Measurements from ENCODE around the gene ATG13. TPM values are rescaled to one million over a fixed set of nuclear protein-coding genes. Genes with fewer than 3 reads are reported as not detected.
A peak's percentile ranks its signal among the peaks of the same experiment; 100 is the strongest.

ATG13 gene
- total and polyA plus RNA-seq, 2 of the 8 experiments (the other 6 are each of a cell fraction or from before 2014, with no cell fraction given) = 65.0 to 77.4 TPM

DNA sequence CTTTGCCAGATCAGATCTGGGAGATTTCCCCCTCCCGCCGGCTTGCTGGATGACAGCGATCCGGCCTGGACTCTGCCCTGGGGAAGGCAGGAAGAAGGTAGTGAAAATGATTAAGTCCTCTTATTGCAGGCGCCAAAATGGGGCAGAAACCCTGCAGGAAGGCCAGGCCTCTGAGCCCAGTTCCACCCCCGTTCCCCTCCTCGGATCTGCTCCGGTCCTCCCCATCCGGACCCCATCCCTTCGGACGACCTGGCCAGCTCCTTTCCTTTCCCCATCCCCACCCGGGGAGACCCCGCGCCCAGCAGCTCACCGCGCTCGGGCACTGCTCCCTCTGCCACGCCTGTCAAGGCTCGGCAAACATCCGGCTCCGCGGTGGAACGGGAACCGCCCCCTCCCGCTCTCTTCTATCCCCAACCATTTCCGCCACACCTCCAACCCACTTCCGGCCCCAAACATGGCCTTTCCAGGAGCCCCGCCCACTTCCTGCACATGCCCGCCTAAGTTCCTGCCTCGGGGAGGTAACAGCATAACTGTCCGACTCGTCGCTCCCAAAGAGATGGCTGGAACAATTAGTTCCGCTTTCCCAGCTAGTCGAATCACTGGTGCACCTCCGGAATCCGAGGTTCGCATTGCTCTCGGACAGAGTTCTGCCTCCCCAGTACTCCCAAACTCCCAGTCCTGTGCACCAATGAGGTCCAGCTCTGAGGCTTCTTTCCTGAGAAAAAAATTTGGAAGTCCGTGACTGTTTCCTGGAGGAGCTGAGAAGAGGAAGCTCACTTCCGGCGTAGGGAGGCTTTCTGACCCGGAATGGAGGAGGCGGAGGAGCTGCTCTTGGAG, 83.1 kb downstream of the ATG13 start, which contains the start of the genes ARHGAP1 and ZNF408 (continued):
- TF ChIP-seq, protein P1, sequence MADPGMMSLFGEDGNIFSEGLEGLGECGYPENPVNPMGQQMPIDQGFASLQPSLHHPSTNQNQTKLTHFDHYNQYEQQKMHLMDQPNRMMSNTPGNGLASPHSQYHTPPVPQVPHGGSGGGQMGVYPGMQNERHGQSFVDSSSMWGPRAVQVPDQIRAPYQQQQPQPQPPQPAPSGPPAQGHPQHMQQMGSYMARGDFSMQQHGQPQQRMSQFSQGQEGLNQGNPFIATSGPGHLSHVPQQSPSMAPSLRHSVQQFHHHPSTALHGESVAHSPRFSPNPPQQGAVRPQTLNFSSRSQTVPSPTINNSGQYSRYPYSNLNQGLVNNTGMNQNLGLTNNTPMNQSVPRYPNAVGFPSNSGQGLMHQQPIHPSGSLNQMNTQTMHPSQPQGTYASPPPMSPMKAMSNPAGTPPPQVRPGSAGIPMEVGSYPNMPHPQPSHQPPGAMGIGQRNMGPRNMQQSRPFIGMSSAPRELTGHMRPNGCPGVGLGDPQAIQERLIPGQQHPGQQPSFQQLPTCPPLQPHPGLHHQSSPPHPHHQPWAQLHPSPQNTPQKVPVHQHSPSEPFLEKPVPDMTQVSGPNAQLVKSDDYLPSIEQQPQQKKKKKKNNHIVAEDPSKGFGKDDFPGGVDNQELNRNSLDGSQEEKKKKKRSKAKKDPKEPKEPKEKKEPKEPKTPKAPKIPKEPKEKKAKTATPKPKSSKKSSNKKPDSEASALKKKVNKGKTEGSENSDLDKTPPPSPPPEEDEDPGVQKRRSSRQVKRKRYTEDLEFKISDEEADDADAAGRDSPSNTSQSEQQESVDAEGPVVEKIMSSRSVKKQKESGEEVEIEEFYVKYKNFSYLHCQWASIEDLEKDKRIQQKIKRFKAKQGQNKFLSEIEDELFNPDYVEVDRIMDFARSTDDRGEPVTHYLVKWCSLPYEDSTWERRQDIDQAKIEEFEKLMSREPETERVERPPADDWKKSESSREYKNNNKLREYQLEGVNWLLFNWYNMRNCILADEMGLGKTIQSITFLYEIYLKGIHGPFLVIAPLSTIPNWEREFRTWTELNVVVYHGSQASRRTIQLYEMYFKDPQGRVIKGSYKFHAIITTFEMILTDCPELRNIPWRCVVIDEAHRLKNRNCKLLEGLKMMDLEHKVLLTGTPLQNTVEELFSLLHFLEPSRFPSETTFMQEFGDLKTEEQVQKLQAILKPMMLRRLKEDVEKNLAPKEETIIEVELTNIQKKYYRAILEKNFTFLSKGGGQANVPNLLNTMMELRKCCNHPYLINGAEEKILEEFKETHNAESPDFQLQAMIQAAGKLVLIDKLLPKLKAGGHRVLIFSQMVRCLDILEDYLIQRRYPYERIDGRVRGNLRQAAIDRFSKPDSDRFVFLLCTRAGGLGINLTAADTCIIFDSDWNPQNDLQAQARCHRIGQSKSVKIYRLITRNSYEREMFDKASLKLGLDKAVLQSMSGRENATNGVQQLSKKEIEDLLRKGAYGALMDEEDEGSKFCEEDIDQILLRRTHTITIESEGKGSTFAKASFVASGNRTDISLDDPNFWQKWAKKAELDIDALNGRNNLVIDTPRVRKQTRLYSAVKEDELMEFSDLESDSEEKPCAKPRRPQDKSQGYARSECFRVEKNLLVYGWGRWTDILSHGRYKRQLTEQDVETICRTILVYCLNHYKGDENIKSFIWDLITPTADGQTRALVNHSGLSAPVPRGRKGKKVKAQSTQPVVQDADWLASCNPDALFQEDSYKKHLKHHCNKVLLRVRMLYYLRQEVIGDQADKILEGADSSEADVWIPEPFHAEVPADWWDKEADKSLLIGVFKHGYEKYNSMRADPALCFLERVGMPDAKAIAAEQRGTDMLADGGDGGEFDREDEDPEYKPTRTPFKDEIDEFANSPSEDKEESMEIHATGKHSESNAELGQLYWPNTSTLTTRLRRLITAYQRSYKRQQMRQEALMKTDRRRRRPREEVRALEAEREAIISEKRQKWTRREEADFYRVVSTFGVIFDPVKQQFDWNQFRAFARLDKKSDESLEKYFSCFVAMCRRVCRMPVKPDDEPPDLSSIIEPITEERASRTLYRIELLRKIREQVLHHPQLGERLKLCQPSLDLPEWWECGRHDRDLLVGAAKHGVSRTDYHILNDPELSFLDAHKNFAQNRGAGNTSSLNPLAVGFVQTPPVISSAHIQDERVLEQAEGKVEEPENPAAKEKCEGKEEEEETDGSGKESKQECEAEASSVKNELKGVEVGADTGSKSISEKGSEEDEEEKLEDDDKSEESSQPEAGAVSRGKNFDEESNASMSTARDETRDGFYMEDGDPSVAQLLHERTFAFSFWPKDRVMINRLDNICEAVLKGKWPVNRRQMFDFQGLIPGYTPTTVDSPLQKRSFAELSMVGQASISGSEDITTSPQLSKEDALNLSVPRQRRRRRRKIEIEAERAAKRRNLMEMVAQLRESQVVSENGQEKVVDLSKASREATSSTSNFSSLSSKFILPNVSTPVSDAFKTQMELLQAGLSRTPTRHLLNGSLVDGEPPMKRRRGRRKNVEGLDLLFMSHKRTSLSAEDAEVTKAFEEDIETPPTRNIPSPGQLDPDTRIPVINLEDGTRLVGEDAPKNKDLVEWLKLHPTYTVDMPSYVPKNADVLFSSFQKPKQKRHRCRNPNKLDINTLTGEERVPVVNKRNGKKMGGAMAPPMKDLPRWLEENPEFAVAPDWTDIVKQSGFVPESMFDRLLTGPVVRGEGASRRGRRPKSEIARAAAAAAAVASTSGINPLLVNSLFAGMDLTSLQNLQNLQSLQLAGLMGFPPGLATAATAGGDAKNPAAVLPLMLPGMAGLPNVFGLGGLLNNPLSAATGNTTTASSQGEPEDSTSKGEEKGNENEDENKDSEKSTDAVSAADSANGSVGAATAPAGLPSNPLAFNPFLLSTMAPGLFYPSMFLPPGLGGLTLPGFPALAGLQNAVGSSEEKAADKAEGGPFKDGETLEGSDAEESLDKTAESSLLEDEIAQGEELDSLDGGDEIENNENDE (IDR thresholded peaks at IDR 0.05; ENCODE audit: insufficient replicate concordance, low read length) = no peak
- TF ChIP-seq ZNF274 (IDR thresholded peaks at IDR 0.05; ENCODE audit: borderline replicate concordance, extremely low read depth, low read length) (no peak), RNF2 (IDR thresholded peaks at IDR 0.05; ENCODE audit: borderline replicate concordance, low read depth, low read length, missing control alignments, poor library complexity, severe bottlenecking) (no peak), RAD21 (IDR thresholded peaks at IDR 0.05 in 1 of 2, conservative IDR thresholded peaks at IDR 0.05 in 1 of 2; ENCODE audit: low read depth in 2 of 2, low read length in 2 of 2) (no peak), EGR1 (IDR thresholded peaks at IDR 0.05; ENCODE audit: borderline replicate concordance, low read depth, low read length) (no peak), CEBPB (IDR thresholded peaks at IDR 0.05; ENCODE audit: low read depth, low read length) (no peak), CREB1 (IDR thresholded peaks at IDR 0.05) (peak; percentile 75), CTBP2 (IDR thresholded peaks at IDR 0.05; ENCODE audit: borderline replicate concordance, insufficient read depth, insufficient read length, low read length) (no peak)
- TF ChIP-seq, protein P2, sequence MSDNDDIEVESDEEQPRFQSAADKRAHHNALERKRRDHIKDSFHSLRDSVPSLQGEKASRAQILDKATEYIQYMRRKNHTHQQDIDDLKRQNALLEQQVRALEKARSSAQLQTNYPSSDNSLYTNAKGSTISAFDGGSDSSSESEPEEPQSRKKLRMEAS (IDR thresholded peaks at IDR 0.05) = peak; percentile 73

Data from H1 (cell line).